ENCODE data around the gene HCN3. TPM values are rescaled to one million over a fixed set of nuclear protein-coding genes. Genes with fewer than 3 reads are reported as not detected.
"Not testable (repeated sequence)": the region's sequence is repeated elsewhere in the genome, so short reads cannot be mapped to it uniquely, and the experiment has no call there.

Gene HCN3
- total RNA-seq, 2 experiments from 2014 or later: 1.5 TPM

- intact Hi-C loops (cut with micrococcal nuclease): no loop called here
- DNase-seq (no peak), ATAC-seq (no peak)
- Mint-ChIP-seq H3K27ac (no peak overlapping the region), H3K4me3 (no peak overlapping the region), H3K36me3 (ENCODE audit: low read depth) (no peaks in the 10 kb centered on the region), H3K9me3 (no peaks in the 10 kb centered on the region), H3K4me1 (ENCODE audit: low read depth) (no peaks in the 10 kb centered on the region), H3K27me3 (peaks cover 3% of the 10 kb centered on the region)
- TF ChIP-seq CTCF (IDR thresholded peaks at IDR 0.05): no peak
- POLR2A ChIA-PET: no interaction called here
- CTCF ChIA-PET: interaction anchor here (1.1 kb wide), 1 partner anchor 34 kb away, joined by 3 read pairs; the partner anchor contains the start of gene RUSC1
Observed at GRCh38 chr1:155286544-155286943, 9.3 kb downstream of the HCN3 start.

GRCh38 chr1:155287987-155288543, 10.8 kb downstream of the HCN3 start:
- Mint-ChIP-seq H3K9me3 (no peaks in the 10 kb centered on the region), H3K4me1 (ENCODE audit: low read depth) (no peaks in the 10 kb centered on the region), H3K4me3 (no peak overlapping the region), H3K27me3 (peaks cover 3% of the 10 kb centered on the region), H3K27ac (no peak overlapping the region), H3K36me3 (ENCODE audit: low read depth) (no peaks in the 10 kb centered on the region)
- intact Hi-C loops (cut with micrococcal nuclease): no loop called here
- DNase-seq: no peak
- ChIA-PET CTCF (no interaction called here), POLR2A (no interaction called here)
- ATAC-seq: no peak
- TF ChIP-seq CTCF (IDR thresholded peaks at IDR 0.05): no peak

- H3K27ac Mint-ChIP-seq; DNase-seq; ATAC-seq; H3K4me3 Mint-ChIP-seq; H3K9me3 Mint-ChIP-seq; H3K4me1 Mint-ChIP-seq (ENCODE audit: low read depth); POLR2A ChIA-PET; H3K36me3 Mint-ChIP-seq (ENCODE audit: low read depth); intact Hi-C loops (cut with micrococcal nuclease): not testable (repeated sequence)
- CTCF ChIA-PET: interaction anchor here (1.8 to 2.0 kb wide), 2 partner anchors 13 to 40 kb away, joined by 4 to 6 read pairs; no protein-coding TSS in a partner anchor
- H3K27me3 Mint-ChIP-seq: peaks cover 18% of the 10 kb centered on the region
Observed at GRCh38 chr1:155291006-155291405, 13.7 kb downstream of the HCN3 start.

- H3K9me3 Mint-ChIP-seq: no peaks in the 10 kb centered on the region
- no peak overlapping the region for H3K4me3 Mint-ChIP-seq
- ChIA-PET CTCF (no interaction called here), POLR2A (interaction anchor here (0.6 to 1.4 kb wide), 3 partner anchors 14 to 45 kb away, joined by 3 to 4 read pairs (median 3); partner anchors contain the start of gene ENTREP3)
- DNase-seq (no peak), ATAC-seq (no peak)
- intact Hi-C loops (cut with micrococcal nuclease): no loop called here
- no peak for TF ChIP-seq CTCF (IDR thresholded peaks at IDR 0.05)
- H3K36me3 Mint-ChIP-seq (ENCODE audit: low read depth): no peaks in the 10 kb centered on the region
- no peak overlapping the region for H3K27ac Mint-ChIP-seq
- peaks cover 33% of the 10 kb centered on the region for H3K27me3 Mint-ChIP-seq
- H3K4me1 Mint-ChIP-seq (ENCODE audit: low read depth): peaks cover 4% of the 10 kb centered on the region
Observed at GRCh38 chr1:155293086-155293749, 16.0 kb downstream of the HCN3 start.

GRCh38 chr1:155294520-155295182, 17.4 kb downstream of the HCN3 start:
- no peak overlapping the region for H3K4me3 Mint-ChIP-seq

More at GRCh38 chr1:155294520-155295182, 17.4 kb downstream of the HCN3 start:
- Mint-ChIP-seq H3K4me1 (ENCODE audit: low read depth) (peaks cover 4% of the 10 kb centered on the region), H3K27me3 (peaks cover 33% of the 10 kb centered on the region), H3K9me3 (no peaks in the 10 kb centered on the region), H3K27ac (no peak overlapping the region), H3K36me3 (ENCODE audit: low read depth) (no peaks in the 10 kb centered on the region)
- CTCF ChIA-PET: no interaction called here
- POLR2A ChIA-PET: interaction anchor here (0.8 to 1.1 kb wide), 2 partner anchors 43 to 48 kb away, joined by 3 to 5 read pairs; no protein-coding TSS in a partner anchor
- ATAC-seq (no peak), DNase-seq (no peak)
- intact Hi-C loops (cut with micrococcal nuclease): no loop called here
- TF ChIP-seq CTCF (IDR thresholded peaks at IDR 0.05): no peak

All from activated CD8-positive, alpha-beta T cell treated with anti-CD3 and anti-CD28 coated beads for 36 hours (primary cell).